ENCODE results near the gene WBP2.
"Not testable (repeated sequence)": the region's sequence is repeated elsewhere in the genome, so short reads cannot be mapped to it uniquely, and the experiment has no call there.

WBP2 gene

DNA sequence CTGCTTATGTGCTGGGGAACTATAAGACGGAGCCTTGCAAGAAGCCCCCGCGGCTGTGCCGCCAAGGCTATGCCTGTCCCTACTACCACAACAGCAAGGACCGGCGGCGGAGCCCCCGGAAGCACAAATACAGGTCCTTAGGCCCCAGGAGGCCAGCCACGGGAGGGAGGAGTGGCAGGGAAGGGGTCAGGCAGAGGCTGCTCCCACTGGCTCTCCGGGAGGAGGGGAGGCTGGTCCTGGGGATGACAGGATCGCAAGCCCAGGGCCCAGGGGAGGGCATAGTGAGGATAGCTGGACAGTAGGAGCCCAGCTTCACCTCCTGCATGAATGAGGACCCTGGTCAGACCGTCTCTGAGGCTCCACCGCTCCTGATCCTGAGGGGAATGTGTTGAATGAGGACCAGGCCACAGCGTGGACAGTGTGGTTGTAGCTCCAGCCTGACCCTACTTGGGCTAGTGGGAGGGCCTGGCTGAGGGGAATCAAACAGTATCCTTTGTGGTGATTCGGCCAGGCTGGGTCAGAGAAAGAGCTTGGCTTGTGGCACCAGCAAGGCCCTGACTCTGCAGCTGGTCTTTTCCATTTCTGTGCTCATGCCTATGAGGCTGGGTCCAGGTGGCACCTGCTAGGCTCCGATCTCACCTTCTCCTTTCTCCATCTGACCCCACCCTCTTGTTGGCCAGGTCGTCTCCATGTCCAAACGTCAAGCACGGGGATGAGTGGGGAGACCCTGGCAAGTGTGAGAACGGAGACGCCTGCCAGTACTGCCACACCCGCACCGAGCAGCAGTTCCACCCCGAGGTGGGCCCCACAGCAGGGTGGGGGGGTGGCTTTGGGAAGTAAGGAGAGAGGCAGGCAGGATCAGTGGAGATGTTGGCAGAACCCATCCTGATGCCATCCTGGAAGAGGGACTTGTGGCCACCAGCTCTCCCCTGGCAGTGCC lies 41.8 kb downstream of the WBP2 start:
- DNase-seq (ENCODE audit: low read depth): no peak

DNA sequence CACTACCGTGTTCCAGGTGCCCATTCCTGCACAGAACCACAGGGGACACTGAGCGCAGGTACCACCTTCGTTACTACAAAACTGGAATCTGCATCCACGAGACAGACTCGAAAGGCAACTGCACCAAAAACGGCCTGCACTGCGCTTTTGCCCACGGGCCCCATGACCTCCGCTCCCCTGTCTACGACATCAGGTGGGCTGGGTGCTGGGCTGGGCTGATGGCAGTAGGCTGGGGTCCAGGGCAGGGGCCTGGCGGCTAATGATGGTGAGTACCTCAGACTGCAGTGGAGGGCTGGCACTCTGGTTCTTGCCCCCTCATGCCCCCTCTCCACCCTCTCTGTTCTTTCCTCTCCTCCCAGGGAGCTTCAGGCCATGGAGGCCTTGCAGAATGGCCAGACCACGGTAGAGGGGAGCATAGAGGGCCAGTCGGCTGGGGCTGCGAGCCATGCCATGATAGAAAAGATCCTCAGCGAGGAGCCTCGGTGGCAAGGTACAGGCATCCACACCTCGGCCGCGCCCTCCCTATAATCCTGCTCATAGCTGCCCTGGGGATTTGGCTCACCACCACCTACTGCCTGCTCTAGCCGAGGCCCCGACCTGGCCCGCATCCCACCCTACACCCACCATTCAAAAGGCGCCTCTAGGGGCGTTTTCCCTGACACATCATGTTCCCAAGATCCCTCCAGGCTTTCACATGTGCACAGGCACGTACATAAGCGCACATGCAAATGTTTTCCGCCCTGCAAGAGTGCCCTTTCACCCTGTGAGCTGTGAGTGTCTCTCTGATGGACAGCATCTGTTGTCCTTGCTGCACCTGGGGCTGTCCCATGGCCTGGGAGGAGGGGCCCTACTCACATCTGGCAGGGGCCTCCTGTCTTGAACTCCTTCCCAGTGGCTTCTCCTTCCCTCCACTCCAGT lies 42.8 kb downstream of the WBP2 start:
- DNase-seq (ENCODE audit: low read depth): no peak

DNA sequence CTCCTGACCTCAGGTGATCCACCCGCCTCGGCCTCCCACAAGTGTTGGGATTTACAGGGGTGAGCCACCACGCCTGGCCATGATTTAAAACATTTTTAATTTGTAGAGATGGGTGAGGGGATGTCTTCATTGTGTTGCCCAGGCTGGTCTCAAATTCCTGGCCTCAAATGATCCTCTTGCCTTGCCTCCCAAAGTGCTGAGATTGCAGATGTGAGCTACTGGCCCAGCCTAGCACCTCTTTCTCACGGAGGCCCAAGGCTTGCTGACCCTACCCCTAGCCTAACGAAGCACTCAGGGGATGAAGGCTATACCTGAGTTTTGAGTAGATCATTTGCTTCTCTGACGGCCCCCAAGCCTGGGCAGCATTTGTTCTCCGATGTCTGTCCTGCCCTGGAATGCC lies 44.0 kb downstream of the WBP2 start:
- no peak for DNase-seq (ENCODE audit: low read depth)

DNA sequence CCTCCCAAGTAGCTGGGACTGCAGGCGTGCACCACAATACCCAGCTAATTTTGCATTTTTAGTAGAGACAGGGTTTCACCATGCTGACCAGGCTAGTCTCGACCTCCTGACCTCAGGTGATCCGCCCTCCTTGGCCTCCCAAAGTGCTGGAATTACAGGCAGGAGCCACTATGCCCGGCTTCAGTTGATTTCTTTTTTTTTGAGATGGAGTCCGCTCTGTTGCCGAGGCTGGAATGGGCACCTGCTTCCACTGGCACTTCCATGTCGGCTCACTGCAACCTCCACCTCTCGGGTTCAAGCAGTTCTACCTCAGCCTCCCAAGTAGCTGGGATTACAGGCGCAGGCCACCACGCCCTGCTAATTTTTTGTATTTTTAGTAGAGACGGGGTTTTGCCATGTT lies 44.4 kb downstream of the WBP2 start:
- DNase-seq (ENCODE audit: low read depth): not testable (repeated sequence)

DNA sequence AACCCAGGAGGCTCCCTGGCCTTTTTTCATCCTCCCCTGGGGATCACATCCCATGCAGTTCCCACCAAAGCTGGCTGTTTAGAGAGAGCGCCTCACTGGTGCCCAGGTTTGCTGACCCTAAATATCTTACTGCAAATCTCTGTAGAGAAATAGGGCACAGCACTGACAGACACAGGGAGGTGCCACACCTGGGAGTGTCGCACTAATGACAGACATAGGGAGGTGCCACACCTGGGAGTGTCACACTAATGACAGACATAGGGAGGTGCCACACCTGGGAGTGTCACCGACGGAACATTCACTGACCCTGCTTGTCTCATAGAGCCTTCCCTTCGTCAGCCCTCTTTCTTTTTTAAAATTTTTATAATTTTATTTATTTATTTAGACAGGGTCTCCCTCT lies 44.9 kb downstream of the WBP2 start:
- DNase-seq (ENCODE audit: low read depth): no peak

DNA sequence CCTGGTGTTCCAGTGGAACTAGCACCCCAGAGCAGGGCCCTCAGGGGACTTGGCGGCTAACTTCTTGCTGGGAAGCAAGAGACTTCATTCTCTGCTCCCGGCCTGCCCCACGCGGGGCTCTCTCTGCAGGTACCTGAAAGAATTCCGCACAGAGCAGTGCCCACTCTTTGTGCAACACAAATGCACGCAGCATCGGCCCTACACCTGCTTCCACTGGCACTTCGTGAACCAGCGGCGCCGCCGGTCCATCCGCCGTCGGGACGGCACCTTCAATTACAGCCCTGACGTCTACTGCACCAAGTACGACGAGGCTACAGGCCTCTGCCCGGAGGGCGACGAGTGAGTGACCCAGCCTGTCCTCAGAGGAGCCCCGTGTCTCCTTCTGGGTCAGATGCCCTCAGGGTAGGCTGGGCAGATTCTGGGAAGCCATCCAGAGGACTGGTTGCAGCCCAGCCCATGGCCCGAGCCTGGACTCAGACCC lies 45.5 kb downstream of the WBP2 start:
- DNase-seq (ENCODE audit: low read depth): no peak

DNA sequence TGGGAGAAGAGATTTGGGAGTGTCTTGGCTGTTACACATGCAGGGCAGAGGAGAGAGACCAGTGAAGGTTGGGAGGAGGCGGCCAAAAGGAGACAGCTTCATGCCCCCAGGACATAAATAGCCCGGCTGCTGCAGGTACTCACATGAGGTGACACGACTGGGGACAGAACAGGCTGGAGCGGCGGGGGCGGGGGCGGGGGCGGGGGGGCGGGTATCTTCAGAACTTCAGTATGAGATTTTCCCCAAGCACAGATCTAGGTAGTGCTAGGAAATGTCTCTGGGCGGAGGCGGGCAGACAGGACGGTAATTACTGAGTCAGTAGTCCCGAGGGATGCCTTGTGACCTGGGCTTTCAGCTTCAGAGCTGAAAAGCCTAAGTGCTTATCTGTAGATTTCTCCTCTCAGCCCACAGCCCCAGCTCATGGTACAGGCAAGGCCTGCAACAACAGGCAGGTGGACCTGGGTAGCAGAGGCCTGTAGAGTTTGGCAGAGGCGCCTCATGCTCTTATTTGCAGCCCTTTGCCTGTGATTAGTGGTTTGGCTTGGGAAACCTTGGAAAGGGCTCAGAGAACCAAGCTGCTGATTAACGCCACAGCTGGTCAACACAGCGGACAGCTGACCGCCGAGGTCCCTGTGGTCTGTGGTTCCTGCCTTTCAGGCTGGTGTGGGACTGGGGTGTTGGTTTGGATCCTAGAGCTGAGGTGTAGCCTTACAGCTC lies 46.1 kb downstream of the WBP2 start:
- no peak for DNase-seq (ENCODE audit: low read depth)

DNA sequence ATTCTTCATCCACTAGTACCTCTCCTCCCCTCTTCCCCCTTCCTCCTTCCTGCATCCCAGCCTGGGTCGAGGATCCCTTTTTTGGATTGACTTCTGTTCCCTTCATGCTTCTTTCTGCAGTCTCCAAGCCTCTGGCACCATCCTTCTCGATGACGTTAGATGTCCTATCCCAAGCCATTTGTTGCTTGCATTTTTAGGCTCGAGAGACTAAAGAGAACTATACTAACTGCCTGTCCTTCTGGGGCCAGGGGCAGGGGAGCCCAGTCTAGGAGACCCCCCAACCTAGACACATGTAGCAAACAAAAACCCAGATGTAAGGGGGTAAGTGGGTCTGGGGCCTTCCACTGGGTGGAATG lies 46.6 kb downstream of the WBP2 start:
- no peak for DNase-seq (ENCODE audit: low read depth)

DNA sequence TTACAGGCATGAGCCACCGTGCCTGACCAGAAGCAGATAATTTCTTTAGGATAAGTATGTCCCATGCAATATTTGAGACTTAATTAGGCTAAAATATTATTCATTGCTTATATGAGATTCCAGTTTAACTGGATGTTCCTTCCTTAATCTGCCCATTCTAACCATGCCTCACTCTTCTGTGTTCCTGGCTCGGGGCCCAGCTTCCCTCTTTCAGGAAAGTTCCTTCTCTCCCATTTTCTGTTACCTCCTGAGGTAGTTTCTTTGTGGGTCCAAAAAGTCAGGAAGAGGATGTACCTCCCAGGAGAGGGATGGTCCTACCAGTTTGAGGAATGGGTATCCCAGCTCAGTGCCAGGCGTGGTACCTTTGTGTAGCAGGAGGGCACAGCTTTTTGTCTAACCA lies 47.3 kb downstream of the WBP2 start:
- DNase-seq (ENCODE audit: low read depth): no peak

DNA sequence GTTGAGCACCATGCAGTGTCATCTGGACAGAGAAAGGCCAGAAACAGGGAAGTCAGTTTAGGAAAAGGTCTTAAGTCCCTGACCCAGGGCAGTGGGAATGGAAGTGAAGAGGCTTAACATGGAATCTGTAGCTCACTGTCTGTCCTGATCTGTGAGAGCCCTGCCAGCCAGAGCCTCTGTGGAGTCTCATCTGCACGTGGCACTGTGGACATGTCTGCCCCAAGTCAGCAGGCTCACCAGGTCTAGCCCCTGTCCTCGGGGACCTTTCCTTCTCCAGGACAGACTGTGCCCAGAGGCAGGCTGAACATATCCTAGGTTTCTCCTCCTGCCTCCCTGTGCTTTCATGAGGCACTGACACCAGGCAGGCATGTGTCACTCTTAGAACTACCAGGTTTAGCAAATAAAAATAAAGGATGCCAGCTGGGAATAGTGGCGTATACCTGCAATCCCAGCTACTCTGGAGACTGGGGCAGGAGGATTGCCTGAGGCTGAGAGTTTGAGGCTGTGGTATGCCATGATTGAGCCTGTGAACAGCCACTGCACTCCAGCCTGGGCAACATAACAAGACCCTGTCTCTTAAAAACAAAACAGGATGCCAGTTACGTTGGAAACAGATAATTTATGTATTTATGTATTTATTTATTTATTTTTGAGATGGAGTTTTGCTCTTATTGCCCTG lies 48.2 kb downstream of the WBP2 start:
- no peak for DNase-seq (ENCODE audit: low read depth)

DNA sequence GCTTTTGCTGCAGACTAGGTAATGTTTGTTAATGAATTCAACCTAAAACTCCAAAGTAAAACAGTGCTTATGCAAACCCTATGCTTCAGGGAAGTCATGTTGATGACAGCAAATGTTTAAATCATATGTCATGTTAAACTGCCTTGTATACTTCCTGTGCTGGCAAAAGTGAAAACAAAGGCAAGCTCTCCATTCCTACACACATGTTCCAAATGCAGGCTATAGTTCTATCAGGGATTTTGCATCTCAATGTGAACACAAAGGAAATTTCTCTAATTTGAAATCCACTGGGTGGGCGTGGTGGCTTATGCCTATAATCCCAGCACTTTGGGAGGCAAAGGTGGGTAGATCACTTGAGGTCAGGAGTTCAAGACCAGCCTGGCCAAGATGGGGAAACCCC lies 51.3 kb downstream of the WBP2 start:
- DNase-seq (ENCODE audit: low read depth): no peak

DNA sequence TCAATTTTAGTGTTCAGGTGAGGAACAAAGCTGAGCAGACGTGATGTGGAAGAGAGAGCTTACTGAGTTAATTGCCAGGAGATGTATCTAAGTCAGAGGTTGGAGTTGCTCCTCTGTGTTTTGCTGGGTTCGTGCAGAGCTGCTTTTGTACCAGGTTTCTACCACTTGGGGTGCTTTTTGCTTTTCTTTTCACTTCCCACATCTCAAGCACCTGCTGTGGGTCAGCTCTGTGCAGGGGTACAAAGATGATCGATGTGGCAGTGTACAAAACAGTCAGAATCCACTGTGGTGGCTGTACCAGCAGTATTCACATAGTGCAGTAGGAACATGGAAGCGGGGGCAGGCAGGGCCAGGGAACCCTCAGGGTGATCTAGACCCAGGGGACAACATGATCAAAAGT lies 55.7 kb downstream of the WBP2 start:
- no peak for DNase-seq (ENCODE audit: low read depth)

DNA sequence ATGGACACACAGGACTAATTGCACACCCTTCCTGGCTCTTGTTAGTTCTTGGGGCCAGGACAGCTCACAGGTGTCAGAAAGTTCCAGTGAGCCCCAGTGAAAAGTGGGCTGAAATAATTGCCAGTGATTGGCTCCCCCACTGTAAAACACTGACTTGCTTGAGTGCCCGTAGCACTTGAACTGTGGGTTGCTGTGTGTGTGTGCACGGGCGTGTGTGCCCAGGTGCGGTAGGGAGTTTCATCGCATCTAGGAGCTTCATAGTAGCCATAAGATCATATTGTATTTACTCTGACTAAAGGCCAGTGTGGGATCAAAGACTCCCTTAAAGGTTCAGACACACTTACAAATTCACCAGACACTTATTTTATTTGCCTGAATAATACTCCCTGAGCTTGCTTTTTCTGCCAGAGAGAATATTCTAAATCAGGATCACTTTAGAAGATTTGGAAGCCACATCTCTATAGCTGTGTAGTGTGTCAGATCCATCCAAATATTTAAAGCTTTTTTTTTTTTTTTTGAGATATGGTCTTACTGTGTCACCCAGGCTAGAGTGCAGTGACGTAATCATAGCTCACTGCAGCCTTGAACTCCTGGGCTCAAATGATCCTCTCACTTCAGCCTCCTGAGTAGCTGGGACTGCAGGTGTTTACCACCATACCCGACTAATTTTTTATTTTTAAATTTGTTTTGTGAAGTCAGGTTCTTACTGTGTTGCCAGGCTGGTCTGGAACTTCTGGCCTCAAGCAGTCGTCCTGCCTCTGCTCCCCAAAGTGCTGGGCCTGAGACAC lies 59.1 kb downstream of the WBP2 start:
- DNase-seq (ENCODE audit: low read depth): no peak
